Glutamatergic neuron (in vitro differentiated cells): ENCODE data around the gene HIPK2. TPM values are rescaled to one million over a fixed set of nuclear protein-coding genes. Genes with fewer than 3 reads are reported as not detected.
A peak's percentile ranks its signal among the peaks of the same experiment; 100 is the strongest.

Experiments
- DNase-seq: peaks from one replicate; pipeline ENCODE4 v3.0.0; 2022
- H3K27ac Mint-ChIP-seq: one replicate; pipeline ENCODE4 v1.8.0; 2020; ENCODE audit warnings: mild to moderate bottlenecking, mixed read lengths, inconsistent platforms; ENCODE audit not compliant: unreplicated experiment
- H3K27me3 Mint-ChIP-seq: one replicate; pipeline ENCODE4 v1.8.0; 2020; ENCODE audit warnings: mild to moderate bottlenecking, moderate library complexity, mixed read lengths, inconsistent platforms; ENCODE audit not compliant: unreplicated experiment
- H3K36me3 Mint-ChIP-seq: one replicate; pipeline ENCODE4 v1.8.0; 2020; ENCODE audit warnings: mild to moderate bottlenecking, mixed read lengths, inconsistent platforms; ENCODE audit not compliant: unreplicated experiment
- H3K4me1 Mint-ChIP-seq: one replicate; pipeline ENCODE4 v1.8.0; 2020; ENCODE audit warnings: mild to moderate bottlenecking, low read depth, mixed read lengths, inconsistent platforms; ENCODE audit not compliant: unreplicated experiment
- H3K4me3 Mint-ChIP-seq: one replicate; pipeline ENCODE4 v1.8.0; 2020; ENCODE audit warnings: mild to moderate bottlenecking, mixed read lengths, inconsistent platforms; ENCODE audit not compliant: unreplicated experiment
- H3K9me3 Mint-ChIP-seq: one replicate; pipeline ENCODE4 v1.8.0; 2020; ENCODE audit warnings: mild to moderate bottlenecking, moderate library complexity, mixed read lengths, inconsistent platforms; ENCODE audit not compliant: unreplicated experiment
- total RNA-seq: library from RNA; stranded (reverse); fragmentation: NEBNext Ultra II Directional; extraction: Animal tissue kit (Norgen Biotek cat#: 25700); gene quantifications from one replicate; pipeline ENCODE4 v1.2.1, GENCODE V29; 2021; ENCODE audit not compliant: unreplicated experiment
- TF ChIP-seq, protein P1 (sequence below): fragments of 200-600 bp; sonication (generic); IDR thresholded peaks from one replicate; pipeline ENCODE4 v1.5.0; 2021; ENCODE audit not compliant: partially characterized antibody, unreplicated experiment

HIPK2 gene
- total RNA-seq, 1 donor from 2014 or later: 36.9 TPM

DNA sequence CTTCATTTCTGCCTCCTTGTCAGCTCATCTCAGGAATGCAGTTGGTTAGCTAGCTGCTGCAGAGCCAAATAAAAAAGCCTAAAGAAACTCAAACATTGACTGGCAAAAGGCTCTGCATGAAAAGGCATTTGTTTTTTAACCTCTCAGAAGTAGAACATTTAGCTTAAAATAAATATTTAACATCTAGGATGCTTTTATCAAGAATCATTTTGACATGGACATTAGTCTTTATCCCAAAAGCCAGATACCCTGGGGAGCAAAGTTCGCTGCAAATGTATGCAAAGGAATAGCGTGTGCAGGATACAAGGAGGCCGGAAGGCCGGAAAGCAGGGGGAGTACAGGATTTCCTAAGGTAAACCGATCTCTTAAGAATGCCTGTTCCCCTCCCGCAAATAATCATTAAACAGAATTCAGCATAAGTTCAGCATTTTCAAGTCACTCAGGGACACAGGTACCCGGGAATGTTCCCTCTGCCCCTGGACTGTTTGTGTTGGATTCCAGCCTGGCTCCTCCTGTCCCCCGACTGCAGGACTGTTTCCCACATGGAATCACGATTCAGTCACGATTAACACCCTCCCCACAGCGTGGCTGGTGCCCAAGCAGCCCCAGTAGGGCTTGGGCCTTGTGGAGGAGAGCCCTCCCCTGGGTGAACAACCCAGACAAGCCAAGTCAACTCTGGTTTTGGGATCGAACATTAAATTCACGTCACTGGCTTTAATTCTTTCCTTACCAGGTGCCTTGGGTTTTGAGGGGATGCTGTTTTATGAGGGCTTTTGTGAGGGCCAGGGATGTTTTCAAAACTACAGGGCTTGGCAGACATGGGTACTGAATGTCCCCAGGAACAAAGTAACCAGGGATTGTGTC, 97.8 kb downstream of the HIPK2 start:
- TF ChIP-seq, protein P1, sequence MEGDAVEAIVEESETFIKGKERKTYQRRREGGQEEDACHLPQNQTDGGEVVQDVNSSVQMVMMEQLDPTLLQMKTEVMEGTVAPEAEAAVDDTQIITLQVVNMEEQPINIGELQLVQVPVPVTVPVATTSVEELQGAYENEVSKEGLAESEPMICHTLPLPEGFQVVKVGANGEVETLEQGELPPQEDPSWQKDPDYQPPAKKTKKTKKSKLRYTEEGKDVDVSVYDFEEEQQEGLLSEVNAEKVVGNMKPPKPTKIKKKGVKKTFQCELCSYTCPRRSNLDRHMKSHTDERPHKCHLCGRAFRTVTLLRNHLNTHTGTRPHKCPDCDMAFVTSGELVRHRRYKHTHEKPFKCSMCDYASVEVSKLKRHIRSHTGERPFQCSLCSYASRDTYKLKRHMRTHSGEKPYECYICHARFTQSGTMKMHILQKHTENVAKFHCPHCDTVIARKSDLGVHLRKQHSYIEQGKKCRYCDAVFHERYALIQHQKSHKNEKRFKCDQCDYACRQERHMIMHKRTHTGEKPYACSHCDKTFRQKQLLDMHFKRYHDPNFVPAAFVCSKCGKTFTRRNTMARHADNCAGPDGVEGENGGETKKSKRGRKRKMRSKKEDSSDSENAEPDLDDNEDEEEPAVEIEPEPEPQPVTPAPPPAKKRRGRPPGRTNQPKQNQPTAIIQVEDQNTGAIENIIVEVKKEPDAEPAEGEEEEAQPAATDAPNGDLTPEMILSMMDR: no peak
- Mint-ChIP-seq H3K4me3 (no peak overlapping the region), H3K27ac (no peak overlapping the region), H3K9me3 (peaks cover 5% of the 10 kb centered on the region), H3K4me1 (peaks cover 1% of the 10 kb centered on the region), H3K27me3 (peaks cover 2% of the 10 kb centered on the region), H3K36me3 (peaks cover 11% of the 10 kb centered on the region)
- no peak for DNase-seq

DNA sequence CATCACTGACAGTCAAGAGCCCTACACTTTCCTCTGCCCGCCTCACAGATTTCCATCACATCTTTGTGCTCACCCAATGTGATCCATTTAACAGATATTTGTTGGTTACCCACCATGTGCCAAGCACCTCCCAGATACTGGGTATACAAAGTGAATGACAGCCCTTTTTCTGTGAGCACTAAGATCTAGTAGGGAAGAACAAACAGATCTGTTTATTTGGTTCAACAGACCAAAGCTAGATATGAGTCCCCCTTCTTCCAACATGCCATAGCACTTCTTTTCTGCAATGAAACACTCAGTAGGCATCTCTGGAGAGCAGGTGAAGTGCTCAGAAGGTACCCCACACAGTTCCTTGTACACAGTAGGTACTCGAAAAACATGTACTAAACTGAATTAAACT, 101.4 kb downstream of the HIPK2 start:
- Mint-ChIP-seq H3K4me1 (peaks cover 12% of the 10 kb centered on the region), H3K27me3 (peaks cover 2% of the 10 kb centered on the region), H3K27ac (no peak overlapping the region), H3K4me3 (no peak overlapping the region), H3K9me3 (peaks cover 5% of the 10 kb centered on the region), H3K36me3 (peaks cover 5% of the 10 kb centered on the region)
- TF ChIP-seq, protein P1: no peak
- DNase-seq: no peak

DNA sequence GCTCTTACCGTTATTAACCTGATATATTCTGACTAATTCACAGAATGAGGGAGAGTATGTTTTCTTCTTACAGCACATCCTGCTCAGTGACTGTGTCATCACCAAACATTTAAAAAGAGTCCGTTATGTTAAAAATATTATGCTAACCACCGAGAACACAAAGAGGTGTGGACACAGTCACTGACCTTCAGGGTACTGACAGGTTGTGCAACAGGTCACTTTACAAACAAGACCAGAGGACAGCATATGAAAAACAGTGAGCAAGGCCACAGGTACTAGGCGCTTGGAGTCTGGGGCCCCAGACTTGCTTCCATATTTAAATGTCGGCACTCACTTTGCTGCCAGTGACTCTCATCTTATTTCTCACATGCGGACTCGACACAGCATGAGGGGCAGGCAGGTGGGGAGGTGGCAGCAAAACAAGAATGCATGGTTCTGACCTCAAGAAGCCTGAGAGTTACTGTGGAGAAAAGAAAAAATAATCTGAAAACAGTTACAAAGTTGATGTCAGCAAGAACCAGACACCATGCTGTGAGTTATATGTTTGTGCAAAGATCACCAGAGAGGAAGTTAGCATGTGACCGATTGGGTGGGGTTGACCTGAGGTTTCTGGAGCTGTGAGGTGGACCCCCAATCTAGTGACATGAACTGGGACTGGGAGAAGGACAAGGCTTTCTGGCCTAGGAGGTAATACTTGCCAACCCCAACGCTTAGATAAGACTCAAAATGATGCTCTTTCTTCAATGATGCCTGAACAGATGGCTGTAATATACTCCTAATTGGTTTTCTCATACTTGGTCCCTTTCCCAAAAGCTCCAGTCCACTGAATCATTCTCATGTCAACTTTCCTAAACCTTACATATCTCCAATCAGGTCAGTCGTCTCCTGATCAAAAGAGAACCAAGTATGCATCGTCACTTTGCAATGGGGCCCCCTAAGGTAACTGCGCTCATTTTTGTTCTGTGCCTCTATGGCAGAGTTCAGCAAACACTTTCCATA, 102.4 kb downstream of the HIPK2 start:
- TF ChIP-seq, protein P1: no peak
- Mint-ChIP-seq H3K4me1 (peaks cover 12% of the 10 kb centered on the region), H3K27me3 (peaks cover 2% of the 10 kb centered on the region), H3K9me3 (peaks cover 5% of the 10 kb centered on the region), H3K36me3 (peaks cover 5% of the 10 kb centered on the region), H3K4me3 (no peak overlapping the region), H3K27ac (no peak overlapping the region)
- no peak for DNase-seq

DNA sequence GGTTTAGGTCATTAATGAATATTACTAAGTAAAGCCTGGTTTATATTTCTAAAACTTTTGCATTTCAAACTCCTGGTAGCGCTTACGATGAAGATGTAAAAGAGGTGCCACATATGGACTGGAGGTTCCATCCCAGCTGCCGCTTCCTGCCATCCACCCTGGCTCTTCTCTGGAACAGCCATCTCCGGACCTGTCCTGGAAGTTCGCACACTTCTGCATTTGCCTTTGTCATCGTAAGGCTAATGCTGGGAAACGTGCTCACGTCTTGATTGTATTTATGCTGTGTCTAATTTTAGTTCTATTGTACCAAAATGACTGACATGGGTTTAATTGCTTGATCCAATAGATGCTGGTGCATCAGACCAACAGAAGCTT, 103.1 kb downstream of the HIPK2 start:
- H3K27me3 Mint-ChIP-seq: no peaks in the 10 kb centered on the region
- H3K36me3 Mint-ChIP-seq: peaks cover 5% of the 10 kb centered on the region
- no peak overlapping the region for H3K27ac Mint-ChIP-seq
- peaks cover 4% of the 10 kb centered on the region for H3K9me3 Mint-ChIP-seq
- no peak overlapping the region for H3K4me3 Mint-ChIP-seq
- H3K4me1 Mint-ChIP-seq: peaks cover 12% of the 10 kb centered on the region
- TF ChIP-seq, protein P1: no peak
- DNase-seq: no peak

DNA sequence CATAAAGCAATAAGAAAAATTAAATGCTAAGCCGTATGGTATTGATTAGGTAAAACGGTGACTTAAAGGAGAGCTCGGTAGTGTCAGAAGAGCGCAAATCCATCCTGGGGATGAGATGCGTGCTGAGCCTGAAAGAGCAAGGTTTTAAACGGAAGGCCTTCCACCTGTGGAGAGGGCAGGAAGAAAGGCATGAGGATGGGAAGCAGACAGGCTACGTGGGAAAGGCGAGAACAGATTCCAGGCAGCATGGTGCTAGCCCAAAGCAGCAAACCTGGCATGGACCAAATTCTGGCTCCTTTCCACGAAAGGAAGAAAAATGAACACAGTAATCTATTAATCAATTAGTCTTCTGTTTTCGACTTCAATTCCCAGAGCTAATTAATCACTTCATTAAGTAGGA, 103.5 kb downstream of the HIPK2 start:
- Mint-ChIP-seq H3K4me3 (peak overlapping the region; percentile 16), H3K27me3 (no peaks in the 10 kb centered on the region), H3K9me3 (peaks cover 3% of the 10 kb centered on the region), H3K4me1 (peaks cover 12% of the 10 kb centered on the region), H3K27ac (peak overlapping the region; percentile 28), H3K36me3 (peaks cover 5% of the 10 kb centered on the region)
- TF ChIP-seq, protein P1: no peak
- DNase-seq: no peak
